GM11168 (cell line): ENCODE results near the gene ZNF407.

Experiments
- in situ Hi-C: fragments of 300-500 bp; cut with MboI; formaldehyde crosslinking; loops from one replicate; pipeline ENCODE4 v1.12.0; 2022; ENCODE audit warnings: low sequenced_read_pairs; ENCODE audit not compliant: unreplicated experiment

The ZNF407 gene

DNA sequence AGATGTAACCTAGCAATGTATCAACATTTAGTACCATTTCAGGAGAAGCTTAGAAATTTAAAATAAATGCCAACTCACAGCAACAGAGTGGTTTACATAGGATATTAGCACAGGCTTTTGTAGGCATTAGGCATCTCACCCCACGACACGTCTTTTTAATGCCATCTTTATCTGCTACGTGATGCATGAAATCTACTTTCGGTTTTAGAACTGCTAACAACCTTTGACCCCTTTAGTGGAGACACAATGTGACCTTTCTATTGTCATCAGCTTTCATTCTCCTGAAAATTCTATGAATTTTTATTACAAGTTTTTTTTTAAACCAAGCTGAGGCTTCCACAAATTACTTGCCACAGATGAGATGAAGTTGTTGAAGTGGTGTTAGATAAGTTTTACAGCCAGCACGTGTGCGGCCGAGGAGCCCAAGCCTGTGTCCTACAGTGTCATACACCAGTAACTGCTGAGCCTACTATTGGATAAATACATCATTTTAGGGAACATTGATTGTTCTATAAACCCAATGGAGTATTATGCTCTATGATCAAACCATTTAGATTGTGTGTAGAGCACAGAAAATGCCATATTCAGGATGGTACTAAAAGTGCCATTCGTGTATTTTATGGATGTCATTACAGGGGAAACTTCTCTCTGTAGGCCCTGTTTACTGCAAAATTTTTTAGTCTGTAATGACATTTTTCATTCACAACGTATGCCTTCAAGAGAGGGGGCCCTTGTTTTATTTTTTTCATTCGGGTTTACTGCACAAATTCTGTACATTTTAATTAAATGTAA is 459.7 kb downstream of the ZNF407 start:
- in situ Hi-C loops = no loop called here

DNA sequence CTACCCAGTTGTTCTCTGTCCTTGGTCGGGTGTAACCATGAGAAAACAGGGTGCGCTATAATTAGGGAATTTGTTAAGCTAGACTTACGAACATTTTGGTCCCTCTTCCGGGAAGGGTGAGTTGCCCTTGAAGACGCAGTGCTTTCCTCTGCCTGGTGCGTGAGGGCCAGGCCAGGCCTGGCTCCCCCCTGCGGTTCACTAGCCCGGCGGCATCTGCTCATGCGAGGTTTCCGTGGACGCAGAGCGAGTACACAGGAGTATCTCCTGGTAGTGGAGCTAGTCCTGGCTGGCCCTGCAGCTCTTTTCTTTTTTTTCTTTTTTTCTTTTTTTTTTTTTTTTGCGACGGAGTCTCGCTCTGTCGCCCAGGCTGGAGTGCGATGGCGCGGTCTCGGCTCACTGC is 462.5 kb downstream of the ZNF407 start:
- in situ Hi-C loops = no loop called here

DNA sequence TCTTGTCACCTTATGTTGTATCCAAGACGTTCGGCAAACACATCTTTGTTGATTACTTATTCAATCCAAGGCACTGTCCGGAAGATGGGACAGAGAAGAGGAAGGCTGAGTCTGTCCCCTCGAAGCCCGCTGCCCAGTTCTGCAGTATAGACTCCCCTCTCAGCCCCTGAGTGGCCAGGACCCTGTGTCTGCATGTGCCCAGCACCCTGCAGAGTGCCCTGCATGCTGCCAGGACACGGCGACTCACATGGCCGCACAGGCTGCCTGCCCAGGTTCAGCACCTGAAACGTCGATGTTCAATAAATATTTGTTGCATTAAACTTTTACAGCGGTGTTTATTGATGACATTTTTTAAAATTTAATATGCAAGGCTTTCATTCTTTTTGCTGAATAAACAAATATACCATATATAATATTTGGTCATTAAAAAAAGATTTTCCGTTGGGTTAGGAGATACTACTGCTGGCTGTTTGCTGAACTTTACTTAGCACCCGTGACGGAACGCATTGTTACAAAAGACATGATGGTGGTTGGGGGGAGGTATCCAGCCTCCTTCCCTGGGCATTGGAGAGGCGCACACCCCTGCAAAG is 464.7 kb downstream of the ZNF407 start:
- in situ Hi-C loops = no loop called here

DNA sequence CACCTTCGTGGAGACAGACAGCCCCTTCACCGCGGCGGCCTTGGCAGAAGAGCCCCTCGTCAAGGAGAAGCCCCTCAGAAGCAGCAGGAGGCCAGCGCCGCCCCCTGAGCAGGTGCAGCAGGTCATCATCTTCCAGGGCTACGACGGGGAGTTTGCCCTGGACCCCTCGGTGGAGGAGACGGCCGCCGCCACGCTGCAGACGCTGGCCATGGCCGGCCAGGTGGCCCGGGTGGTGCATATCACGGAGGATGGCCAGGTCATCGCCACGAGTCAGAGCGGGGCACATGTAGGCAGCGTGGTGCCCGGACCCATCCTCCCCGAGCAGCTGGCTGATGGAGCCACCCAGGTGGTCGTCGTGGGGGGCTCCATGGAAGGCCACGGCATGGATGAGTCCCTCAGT is 465.5 kb downstream of the ZNF407 start:
- in situ Hi-C loops = no loop called here

DNA sequence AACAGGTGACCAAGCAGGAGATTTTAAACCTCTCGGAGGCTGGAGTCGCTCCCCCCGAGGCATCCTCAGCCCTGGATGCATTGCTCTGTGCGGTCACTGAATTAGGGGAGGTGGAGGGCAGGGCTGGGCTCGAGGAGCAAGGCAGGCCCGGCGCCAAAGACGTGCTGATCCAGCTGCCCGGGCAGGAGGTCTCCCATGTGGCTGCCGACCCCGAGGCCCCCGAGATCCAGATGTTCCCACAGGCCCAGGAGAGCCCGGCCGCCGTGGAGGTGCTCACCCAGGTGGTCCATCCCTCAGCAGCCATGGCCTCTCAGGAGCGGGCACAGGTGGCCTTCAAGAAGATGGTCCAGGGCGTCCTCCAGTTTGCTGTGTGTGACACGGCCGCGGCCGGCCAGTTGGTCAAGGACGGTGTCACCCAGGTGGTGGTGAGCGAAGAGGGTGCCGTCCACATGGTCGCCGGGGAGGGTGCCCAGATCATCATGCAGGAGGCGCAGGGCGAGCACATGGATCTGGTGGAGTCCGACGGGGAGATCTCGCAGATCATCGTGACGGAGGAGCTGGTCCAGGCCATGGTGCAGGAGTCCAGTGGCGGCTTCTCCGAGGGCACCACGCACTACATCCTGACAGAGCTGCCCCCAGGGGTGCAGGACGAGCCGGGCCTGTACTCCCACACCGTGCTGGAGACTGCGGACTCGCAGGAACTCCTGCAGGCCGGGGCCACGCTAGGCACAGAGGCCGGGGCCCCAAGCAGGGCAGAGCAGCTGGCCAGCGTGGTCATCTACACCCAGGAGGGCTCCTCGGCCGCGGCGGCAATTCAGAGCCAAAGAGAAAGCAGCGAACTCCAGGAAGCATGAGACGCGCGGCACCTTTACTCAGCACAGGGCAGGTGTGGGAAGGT is 466.2 kb downstream of the ZNF407 start:
- in situ Hi-C loops = no loop called here

DNA sequence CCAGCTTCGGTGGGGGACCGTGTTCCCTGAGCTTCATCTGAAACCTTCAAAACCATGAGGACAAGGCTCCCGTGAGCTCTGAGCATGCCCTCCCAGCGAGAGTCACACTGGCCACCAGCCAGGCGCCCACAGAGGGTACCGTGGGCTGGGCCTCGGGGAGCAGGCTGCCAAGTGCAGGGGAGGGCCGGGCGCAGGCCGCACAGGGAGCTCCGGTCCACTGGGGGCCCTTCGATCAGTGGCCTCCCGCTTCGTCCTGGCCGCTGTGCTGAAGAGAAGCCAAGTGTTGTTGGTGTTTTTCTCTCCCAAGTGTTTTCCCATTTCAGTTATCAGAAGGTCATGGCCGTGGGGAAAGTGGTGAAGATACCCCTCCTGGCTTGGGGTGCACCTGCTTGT is 466.8 kb downstream of the ZNF407 start:
- in situ Hi-C loops = no loop called here

GRCh38 chr18:75065251-75066000 is 467.8 kb downstream of the ZNF407 start:
- in situ Hi-C loops = no loop called here

GRCh38 chr18:75066021-75066880 is 468.6 kb downstream of the ZNF407 start:
- in situ Hi-C loops = no loop called here

- in situ Hi-C loops = no loop called here
Observed at GRCh38 chr18:75066936-75067335, 469.3 kb downstream of the ZNF407 start.

GRCh38 chr18:75067996-75068645 is 470.5 kb downstream of the ZNF407 start:
- in situ Hi-C loops = no loop called here

- in situ Hi-C loops = no loop called here
Observed at GRCh38 chr18:75068682-75069435, 471.2 kb downstream of the ZNF407 start.

GRCh38 chr18:75070235-75070624 is 472.6 kb downstream of the ZNF407 start:
- in situ Hi-C loops = no loop called here

DNA sequence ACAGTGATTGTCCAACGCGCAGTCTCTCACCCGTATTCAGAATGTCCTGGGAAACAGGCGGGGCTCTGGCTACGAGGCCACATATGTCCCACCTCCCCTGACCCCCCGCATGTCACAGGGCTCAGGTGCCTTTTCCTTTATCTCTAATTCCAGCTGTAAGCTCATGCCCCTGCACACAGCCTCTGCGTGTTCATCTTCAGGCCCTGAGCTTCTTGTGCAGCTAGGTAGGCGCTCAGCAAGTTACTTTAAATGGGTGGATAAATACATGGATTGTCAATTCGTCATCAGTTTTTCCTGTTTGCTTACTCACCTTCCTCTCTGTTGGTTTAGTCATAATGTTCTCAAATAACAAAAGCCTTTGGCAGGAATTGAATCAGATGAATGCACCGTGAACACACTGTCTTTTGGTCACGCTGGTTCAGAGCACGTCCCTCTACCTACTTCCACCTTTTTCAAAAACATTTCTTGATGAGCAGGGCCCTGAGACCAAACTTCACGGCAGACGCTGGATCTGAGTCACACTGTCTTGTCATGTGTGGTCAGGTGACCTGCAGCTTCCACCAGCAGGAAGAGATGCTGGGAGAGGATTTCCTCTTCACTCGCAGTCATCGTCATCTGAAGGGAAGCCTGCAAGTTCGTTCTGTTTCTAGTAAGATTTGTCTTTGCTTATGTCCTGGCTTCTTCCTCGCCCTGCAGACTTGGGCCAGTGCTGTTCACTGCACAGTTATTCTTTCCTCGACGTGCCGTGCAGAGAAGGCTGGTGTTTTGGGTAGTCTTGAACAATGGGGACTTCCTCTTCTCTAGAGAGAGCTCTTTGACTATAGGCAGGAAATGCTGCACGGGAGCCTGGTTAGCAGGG is 473.2 kb downstream of the ZNF407 start:
- in situ Hi-C loops = no loop called here

- in situ Hi-C loops = no loop called here
Observed at GRCh38 chr18:75071484-75071785, 473.8 kb downstream of the ZNF407 start.

DNA sequence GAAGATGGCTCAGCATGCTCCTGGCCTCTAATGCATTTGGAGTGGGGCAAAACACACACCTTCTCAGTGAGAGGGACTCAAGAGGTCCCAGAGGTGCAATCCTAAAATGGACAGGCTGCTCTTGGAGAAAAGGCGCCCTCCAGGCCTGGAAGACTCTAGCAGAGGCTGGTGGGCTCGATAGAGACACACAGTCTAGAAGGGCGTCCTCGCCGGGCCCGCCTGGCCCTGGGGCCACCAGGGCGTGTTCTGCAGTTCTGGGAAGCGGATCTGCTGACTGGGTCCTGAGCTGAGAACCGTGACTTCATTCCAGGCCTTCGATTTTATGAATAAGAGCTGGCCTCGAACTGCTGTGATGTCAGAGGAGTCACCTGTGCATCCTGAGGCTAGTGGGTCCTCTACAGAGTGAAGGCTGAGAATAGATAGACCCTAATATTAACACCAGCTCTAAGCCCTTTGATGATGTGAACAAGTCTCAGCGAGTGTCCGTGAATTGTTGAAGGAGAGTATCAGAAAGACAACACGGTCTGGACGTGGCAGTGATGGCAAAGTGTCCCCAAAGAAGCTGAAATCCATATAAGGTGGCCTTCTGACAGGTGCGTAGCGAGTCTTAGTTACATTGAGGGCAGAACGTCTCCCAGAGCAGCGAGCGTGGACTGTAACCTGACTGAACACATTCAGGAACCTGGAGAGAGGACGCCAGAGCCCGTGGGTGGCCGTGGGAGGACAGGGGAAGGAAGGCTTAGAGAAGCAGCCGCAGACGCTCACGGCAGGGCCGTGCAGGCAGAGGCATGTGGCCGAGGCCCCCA is 474.4 kb downstream of the ZNF407 start:
- in situ Hi-C loops = no loop called here

GRCh38 chr18:75072672-75073371 is 475.2 kb downstream of the ZNF407 start:
- in situ Hi-C loops = no loop called here
